NCI-H69 (cell line): ENCODE measurements around the gene COL27A1.

ENCODE experiments used
- DNase-seq: peaks from one replicate; lab custom pipeline; 2025; lab: John Stamatoyannopoulos, UW

COL27A1 gene

GRCh38 chr9:114247491-114247890 is 92.2 kb downstream of the COL27A1 start:
- DNase-seq, result no peak

GRCh38 chr9:114248299-114248707 is 93.0 kb downstream of the COL27A1 start:
- DNase-seq, result no peak

- DNase-seq, result no peak
Measured at GRCh38 chr9:114249424-114250234, 94.3 kb downstream of the COL27A1 start.

- peak; percentile 29 for DNase-seq
Measured at GRCh38 chr9:114250235-114250568, 94.9 kb downstream of the COL27A1 start.

- no peak for DNase-seq
Measured at GRCh38 chr9:114250648-114251047, 95.3 kb downstream of the COL27A1 start.

GRCh38 chr9:114252394-114252793 is 97.1 kb downstream of the COL27A1 start:
- no peak for DNase-seq

- DNase-seq, result no peak
Measured at GRCh38 chr9:114256827-114257328, 101.5 kb downstream of the COL27A1 start.

GRCh38 chr9:114258218-114258617 is 102.9 kb downstream of the COL27A1 start:
- no peak for DNase-seq

DNA sequence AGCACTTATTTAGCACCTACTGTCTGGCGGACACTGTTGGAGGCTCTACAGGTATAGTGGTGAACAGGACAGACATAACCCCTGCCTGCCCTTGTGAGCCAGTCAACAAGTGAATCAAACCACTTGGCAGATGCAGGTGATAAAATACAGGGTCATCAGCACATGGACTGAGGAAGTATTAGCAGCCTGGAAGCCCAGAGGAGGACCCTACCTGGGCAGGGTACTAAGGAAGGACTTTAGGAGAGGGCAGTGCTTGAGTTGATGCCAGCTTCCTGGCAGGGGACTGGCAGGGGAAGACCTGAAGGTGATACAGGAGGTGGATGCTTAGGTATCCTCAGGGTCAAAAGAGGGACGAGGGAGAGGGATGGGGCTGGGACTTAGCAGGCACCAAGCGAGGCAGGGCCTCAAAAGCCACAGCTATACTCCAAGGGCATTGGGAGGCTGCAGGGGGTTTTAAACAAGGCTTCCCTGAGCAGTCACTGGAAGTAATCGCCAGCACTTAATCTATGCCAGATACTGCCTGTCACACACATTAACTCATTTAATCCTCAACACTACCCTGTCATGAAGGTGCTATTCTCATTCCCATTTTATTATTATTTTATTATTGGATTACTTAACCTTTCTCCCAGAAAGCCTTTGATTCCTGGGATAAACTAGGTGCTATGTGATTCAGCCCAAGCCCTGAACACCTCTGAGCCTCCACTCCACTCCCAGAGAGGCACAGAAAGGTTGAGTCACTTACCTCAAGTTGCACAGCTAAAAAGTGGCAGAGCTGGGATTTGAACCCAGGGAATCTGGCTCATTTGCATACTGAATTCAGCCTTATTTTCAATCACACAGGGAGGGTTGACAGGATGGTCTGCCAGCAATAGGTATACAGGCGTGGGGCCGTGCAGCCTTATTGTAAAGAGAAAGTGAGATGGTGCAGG is 103.8 kb downstream of the COL27A1 start:
- DNase-seq, result peak; percentile 27

DNA sequence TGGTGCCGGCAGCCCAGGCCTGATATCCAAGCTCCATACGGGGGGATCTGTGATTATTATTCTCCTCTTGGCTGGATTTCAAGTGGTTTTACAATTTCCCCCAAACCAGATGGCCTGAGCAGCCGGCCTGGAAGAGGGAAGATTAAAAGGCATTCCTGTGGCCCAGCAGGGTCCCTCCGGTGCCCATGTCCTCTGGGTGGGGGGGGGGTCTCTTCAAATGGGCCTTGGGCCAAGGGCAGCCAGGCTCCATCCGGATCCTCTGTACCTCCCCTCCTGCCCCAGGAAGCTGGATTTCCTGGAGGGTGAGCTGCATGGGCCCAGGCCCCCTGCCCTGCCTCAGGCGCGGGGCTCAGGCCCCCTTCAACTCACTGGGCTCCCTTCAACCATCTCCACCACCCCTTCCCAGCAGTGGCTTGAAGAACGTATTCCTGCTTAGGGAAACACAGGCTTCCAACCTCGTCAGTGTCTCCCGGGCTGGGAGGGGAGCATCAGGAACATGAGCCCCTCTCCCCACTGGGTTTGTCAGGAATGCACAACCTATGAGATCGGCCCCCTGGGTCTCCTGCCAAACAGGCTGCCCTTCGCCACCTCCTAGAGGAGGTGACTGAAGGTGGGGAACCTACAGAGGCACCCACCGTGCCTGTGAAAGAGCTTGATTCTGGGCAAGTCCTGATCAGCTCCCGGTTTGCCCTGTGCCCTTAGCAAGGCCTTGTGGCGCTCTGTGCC is 104.6 kb downstream of the COL27A1 start:
- peak; percentile 91 for DNase-seq

DNA sequence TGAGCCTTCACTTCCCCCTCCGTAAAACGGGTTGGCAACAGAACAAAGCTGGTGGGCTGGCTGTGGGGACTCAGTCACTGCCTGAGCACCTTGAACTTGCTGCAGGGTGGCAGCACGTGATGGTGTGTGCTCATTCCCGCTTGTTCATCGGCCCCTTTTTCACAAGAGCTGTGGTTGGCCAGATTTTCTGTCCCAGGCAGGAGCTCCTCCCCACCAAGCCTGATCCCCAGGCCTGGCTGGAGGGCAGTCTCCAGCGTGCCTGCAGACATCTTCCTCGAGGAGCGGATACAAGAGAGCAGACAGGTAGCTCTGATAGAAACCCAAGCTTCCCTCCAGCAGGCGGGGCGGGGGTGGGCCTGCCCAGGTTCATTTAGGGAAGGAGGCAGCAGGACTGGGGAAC is 105.7 kb downstream of the COL27A1 start:
- DNase-seq, result no peak

DNA sequence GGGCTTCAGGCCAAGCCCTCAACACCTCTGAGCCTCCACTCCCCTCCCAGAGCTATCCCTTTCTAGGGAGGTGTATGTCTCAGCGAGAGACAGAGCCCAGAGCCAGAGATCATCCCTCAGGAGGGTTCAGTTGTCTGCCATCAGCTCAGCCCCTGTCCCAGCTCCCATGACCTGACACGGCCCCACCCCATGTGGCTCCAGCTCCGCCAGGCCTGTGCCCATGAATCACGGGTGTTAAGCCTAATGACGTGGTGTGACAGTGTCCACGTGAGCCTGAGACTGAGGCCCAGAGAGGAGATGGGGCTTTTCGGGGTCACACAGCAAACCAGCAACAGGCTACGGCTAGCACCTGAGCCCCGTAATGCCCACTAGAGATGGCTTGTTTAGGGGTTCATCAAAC is 106.7 kb downstream of the COL27A1 start:
- DNase-seq, result no peak

- peak; percentile 9 for DNase-seq
Measured at GRCh38 chr9:114263853-114264510, 108.6 kb downstream of the COL27A1 start.

DNA sequence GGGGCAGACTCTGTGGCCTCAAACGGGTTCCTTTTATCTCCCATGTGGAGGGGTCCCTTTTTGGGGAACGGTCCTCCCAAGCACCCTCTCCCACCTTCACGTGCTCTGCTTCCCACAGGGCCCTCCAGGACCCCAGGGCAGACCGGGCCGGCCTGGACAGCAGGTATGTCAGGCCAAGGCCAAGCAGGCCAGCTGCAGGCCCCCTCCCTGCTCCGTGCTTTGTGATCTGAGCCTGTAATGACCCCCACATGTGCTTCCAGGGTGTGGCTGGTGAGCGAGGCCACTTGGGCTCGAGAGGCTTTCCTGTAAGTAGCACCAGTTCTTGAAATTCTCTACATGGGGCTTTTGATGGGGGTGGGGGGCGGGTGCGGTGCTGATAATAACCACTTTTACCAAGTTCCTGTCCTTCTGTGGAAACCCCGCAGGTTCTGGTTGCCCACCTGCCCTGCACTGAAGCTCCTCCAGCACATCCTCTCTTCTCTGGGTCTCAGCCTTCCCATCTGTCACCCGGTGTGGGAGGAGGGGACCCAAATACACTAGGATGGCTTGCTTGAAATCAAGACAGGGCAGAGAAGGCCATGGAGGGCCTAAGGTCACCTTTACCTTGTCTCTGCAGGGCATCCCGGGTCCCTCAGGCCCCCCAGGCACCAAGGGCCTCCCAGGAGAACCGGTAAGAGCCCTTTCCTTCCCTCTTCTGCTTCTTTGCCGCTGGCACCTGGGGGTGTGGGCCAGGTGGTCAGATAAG is 109.6 kb downstream of the COL27A1 start:
- no peak for DNase-seq

- DNase-seq, result no peak
Measured at GRCh38 chr9:114266969-114267368, 111.6 kb downstream of the COL27A1 start.

DNA sequence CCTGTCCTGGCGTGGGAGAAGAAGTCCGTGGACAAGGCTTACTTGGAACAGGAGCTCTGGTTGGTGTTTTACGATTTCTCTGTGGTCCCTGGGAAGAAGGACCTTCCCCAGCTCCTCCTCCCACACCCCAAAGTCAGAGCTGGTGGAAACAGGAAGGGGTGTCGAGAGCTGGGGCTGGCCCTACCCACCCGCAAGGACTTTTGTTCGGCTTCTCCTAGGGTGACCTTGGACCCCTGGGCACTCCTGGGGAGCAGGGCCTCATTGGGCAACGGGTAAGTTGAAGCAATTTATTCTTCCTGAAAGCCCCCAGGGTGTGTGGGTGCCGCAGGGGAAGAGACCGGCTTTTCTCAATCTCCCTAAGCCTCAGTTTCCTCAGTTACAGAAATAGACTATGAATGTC is 113.7 kb downstream of the COL27A1 start:
- DNase-seq, result no peak

DNA sequence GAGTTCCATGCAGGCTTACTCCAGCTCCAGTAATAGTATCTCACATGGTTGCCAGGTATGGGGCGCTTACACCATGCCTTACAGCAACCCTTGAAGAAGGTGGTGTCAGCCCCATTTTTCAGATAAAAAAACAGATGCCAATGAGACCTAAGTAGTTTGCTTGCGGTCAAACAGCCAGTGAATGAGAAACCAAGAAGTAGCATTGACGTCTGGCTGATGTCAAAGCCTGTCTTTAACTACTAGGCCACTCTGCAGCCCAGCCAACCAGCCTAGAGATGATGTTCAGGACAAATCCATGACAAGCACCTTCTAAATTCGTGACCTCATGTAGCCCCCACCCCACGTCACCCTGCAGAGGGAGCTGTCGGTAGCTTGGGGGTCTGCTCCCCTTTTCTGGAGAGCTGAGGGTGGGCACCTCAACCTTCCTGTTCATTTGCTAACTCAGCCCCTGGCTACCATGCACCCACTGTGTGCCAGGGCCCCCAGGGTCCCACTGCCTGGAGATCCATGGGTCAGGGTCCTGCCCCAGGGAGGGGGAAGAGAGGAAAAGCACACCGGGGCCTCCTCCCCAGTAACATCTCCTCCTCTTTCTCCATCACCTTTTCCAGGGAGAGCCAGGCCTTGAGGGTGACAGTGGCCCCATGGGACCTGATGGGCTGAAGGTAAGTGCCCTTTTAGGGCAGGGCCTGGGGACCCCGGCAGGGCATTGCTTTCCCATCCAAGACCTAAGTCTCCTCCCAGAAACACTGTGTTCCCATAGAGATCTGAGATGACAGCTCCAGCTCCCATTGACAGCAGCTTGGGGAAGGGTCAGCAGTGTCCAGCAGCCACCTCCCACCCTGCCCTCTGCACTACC is 115.0 kb downstream of the COL27A1 start:
- DNase-seq, result no peak

GRCh38 chr9:114271556-114272510 is 116.5 kb downstream of the COL27A1 start:
- peak; percentile 10 for DNase-seq
